Activated CD4-positive, alpha-beta T cell treated with anti-CD3 and anti-CD28 coated beads, Interleukin-2, amount 50 U/mL, for 4 hours (primary cell): Measurements from ENCODE around the gene PAPSS2.

Experiments
- DNase-seq, 2 experiments: peaks; one replicate each; pipeline ENCODE4 v3.0.0-alpha.2; 2020

PAPSS2 gene

GRCh38 chr10:87672551-87672950 lies 12.9 kb downstream of the PAPSS2 start:
- DNase-seq = no peak

- DNase-seq = no peak
Observed at GRCh38 chr10:87674943-87675342, 15.3 kb downstream of the PAPSS2 start.

- DNase-seq = no peak
Observed at GRCh38 chr10:87675396-87676376, 16.0 kb downstream of the PAPSS2 start.

GRCh38 chr10:87677595-87677994 lies 17.9 kb downstream of the PAPSS2 start:
- DNase-seq = no peak

GRCh38 chr10:87678302-87678701 lies 18.6 kb downstream of the PAPSS2 start:
- no peak for DNase-seq

GRCh38 chr10:87683356-87683755 lies 23.7 kb downstream of the PAPSS2 start:
- no peak for DNase-seq

- DNase-seq = no peak
Observed at GRCh38 chr10:87684001-87684638, 24.4 kb downstream of the PAPSS2 start.

GRCh38 chr10:87685832-87686574 lies 26.3 kb downstream of the PAPSS2 start:
- DNase-seq = no peak

- no peak for DNase-seq
Observed at GRCh38 chr10:87691506-87692070, 31.9 kb downstream of the PAPSS2 start.

- no peak for DNase-seq
Observed at GRCh38 chr10:87692956-87693484, 33.3 kb downstream of the PAPSS2 start.

GRCh38 chr10:87694011-87694794 lies 34.5 kb downstream of the PAPSS2 start:
- DNase-seq = no peak

- DNase-seq = no peak
Observed at GRCh38 chr10:87695074-87695473, 35.4 kb downstream of the PAPSS2 start.

GRCh38 chr10:87696922-87697745 lies 37.5 kb downstream of the PAPSS2 start:
- DNase-seq = no peak

- DNase-seq = no peak
Observed at GRCh38 chr10:87700031-87700796, 40.5 kb downstream of the PAPSS2 start.

- no peak for DNase-seq
Observed at GRCh38 chr10:87702260-87702972, 42.7 kb downstream of the PAPSS2 start.

GRCh38 chr10:87702973-87703294 lies 43.3 kb downstream of the PAPSS2 start:
- DNase-seq = no peak

- no peak for DNase-seq
Observed at GRCh38 chr10:87703771-87704170, 44.1 kb downstream of the PAPSS2 start.

- no peak for DNase-seq
Observed at GRCh38 chr10:87705339-87705738, 45.7 kb downstream of the PAPSS2 start.

GRCh38 chr10:87706731-87707130 lies 47.1 kb downstream of the PAPSS2 start:
- DNase-seq = no peak

GRCh38 chr10:87707254-87707653 lies 47.6 kb downstream of the PAPSS2 start:
- no peak for DNase-seq
